ENCODE data around the gene RNF220.

RNF220 gene

DNA sequence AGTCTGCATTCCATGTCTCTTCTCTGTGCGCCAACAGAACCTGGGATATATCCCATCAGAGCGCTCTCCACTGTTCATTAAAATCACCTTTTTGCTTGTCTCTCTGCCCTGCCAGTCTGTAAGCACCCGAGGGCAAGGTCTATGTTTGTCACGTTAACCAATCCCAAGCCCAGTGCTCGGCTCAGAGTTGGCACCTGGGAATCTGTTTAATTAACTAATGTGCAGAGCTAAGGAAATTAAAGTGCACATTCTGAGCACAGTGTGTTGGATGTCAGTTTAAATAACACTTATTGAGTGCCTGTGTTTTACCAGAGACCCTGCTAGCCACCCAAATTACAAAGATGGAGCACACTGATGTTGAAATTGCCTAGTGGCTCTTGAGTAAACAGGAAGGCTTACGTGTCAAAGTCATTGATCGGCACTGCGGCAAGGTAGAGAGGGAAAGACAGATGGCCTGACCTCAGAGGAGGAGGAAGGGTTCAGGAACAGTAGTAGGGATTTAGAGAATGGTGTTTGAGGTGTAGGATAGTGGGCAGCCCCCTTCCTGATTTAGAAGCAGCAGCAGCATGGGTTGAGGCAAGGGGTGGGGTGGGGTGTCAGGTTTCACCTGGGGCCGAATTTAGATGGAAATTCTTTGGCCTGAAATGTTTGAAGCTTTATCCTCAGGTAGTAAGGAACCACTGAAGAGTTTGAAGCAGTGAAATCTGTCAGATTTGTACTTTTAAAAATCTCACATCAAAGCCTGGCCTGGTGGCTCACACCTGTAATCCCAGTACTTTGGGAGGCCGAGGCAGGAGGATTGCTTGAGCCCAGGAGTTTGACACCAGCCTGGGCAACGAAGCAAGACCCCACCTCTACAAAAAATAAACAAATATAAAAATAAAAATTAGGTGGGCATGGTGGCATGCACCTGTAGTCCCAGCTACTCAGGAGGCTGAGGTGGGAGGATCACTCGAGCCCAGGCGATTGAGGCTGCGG, 277.1 kb downstream of the RNF220 start:
- H3K36me3 ChIP-seq (ENCODE audit: control insufficient read depth, insufficient read depth, low read length) = no peaks in the 10 kb centered on the region
- H3K27ac ChIP-seq (ENCODE audit: low read depth, low read length) = no peak overlapping the region
- H3K9ac ChIP-seq (ENCODE audit: low read length) = no peak overlapping the region
- H3K4me1 ChIP-seq (ENCODE audit: control insufficient read depth, insufficient read depth, low read length) = no peaks in the 10 kb centered on the region
- no peak overlapping the region for H3K4me3 ChIP-seq (ENCODE audit: low read length)
- no peaks in the 10 kb centered on the region for H3K27me3 ChIP-seq (ENCODE audit: control insufficient read depth, insufficient read depth, low read length)

DNA sequence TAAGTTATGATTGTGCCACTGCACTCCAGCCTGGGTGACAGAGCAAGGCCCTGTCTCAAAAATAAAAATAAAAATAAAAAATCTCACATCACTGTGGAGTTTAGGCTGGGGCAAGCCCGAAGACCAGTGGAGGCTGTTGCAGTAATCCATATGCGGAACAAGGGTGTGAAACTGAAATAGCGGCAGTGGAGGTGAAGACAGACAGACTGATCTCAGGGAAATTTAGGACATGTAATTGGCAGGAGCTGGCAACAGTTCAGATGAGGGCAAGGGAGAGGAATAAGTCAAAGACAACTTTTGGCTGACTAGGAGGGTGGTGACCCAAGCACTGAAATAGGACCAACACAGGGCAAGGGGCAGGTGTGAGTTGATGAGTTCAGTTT, 277.8 kb downstream of the RNF220 start:
- Histone ChIP-seq H3K27ac (ENCODE audit: low read depth, low read length) (no peak overlapping the region), H3K4me1 (ENCODE audit: control insufficient read depth, insufficient read depth, low read length) (no peaks in the 10 kb centered on the region), H3K27me3 (ENCODE audit: control insufficient read depth, insufficient read depth, low read length) (no peaks in the 10 kb centered on the region), H3K36me3 (ENCODE audit: control insufficient read depth, insufficient read depth, low read length) (no peaks in the 10 kb centered on the region), H3K4me3 (ENCODE audit: low read length) (no peak overlapping the region), H3K9ac (ENCODE audit: low read length) (no peak overlapping the region)

DNA sequence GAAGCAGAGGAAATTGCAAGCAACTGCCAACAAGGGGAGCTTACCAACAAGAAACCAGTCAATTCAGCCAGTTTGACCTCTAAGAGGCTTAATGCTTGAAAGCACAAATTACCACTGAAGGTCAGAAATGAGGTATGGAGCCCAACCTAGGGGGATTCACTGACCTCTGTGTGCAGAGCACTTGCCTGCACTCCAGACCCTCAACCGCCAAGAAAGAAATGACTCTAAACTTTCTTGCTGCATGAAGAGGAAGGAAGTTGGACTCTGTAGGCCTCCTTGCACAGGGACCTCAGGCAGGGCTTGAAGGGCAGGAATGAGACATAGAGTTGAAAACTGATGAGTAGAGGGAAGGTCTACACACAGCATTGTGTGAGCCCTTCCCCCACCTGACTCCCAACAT, 279.5 kb downstream of the RNF220 start:
- no peaks in the 10 kb centered on the region for H3K27me3 ChIP-seq (ENCODE audit: control insufficient read depth, insufficient read depth, low read length)
- H3K9ac ChIP-seq (ENCODE audit: low read length) = no peak overlapping the region
- no peaks in the 10 kb centered on the region for H3K4me1 ChIP-seq (ENCODE audit: control insufficient read depth, insufficient read depth, low read length)
- H3K27ac ChIP-seq (ENCODE audit: low read depth, low read length) = no peak overlapping the region
- H3K4me3 ChIP-seq (ENCODE audit: low read length) = no peak overlapping the region
- H3K36me3 ChIP-seq (ENCODE audit: control insufficient read depth, insufficient read depth, low read length) = no peaks in the 10 kb centered on the region

DNA sequence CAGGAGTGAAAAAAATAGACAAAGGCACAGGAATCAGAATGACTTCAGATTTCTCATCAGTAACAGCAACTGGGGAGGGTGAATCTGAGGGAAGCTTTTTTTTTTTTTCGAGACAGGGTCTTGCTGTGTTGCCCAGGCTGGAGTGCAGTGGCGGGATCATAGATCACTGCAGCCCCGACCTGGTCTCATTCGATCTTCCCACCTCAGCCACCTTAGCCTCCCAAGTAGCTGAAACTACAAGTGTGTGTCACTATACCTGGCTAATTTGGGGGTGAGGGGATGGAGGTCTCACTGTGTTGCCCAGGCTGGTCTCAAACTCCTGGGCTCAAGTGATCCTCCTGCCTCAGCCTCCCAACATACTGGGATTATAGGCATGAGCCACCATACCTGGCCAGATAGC, 280.2 kb downstream of the RNF220 start:
- Histone ChIP-seq H3K27me3 (ENCODE audit: control insufficient read depth, insufficient read depth, low read length) (no peaks in the 10 kb centered on the region), H3K4me3 (ENCODE audit: low read length) (no peak overlapping the region), H3K27ac (ENCODE audit: low read depth, low read length) (no peak overlapping the region), H3K9ac (ENCODE audit: low read length) (no peak overlapping the region), H3K4me1 (ENCODE audit: control insufficient read depth, insufficient read depth, low read length) (no peaks in the 10 kb centered on the region), H3K36me3 (ENCODE audit: control insufficient read depth, insufficient read depth, low read length) (no peaks in the 10 kb centered on the region)

DNA sequence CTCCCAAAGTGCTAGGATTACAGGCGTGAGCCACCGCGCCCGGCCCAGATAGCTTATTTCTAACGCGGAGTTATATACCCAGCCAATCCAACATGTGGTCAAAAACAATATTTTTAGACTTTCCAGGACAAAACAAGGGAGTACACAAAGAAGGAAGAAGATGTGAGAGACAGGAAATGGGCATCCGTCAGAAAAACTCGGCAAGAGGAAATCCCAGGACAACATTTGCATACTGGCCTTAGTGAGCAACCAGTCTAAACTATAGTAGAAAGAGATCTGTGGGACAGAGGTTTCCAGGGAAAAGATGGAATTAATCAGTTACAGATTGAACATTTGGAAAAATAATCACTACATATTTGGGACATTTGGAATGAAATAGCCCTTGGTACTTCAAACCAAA, 280.8 kb downstream of the RNF220 start:
- Histone ChIP-seq H3K27me3 (ENCODE audit: control insufficient read depth, insufficient read depth, low read length) (no peaks in the 10 kb centered on the region), H3K4me1 (ENCODE audit: control insufficient read depth, insufficient read depth, low read length) (no peaks in the 10 kb centered on the region), H3K9ac (ENCODE audit: low read length) (no peak overlapping the region), H3K27ac (ENCODE audit: low read depth, low read length) (no peak overlapping the region), H3K4me3 (ENCODE audit: low read length) (no peak overlapping the region), H3K36me3 (ENCODE audit: control insufficient read depth, insufficient read depth, low read length) (no peaks in the 10 kb centered on the region)

DNA sequence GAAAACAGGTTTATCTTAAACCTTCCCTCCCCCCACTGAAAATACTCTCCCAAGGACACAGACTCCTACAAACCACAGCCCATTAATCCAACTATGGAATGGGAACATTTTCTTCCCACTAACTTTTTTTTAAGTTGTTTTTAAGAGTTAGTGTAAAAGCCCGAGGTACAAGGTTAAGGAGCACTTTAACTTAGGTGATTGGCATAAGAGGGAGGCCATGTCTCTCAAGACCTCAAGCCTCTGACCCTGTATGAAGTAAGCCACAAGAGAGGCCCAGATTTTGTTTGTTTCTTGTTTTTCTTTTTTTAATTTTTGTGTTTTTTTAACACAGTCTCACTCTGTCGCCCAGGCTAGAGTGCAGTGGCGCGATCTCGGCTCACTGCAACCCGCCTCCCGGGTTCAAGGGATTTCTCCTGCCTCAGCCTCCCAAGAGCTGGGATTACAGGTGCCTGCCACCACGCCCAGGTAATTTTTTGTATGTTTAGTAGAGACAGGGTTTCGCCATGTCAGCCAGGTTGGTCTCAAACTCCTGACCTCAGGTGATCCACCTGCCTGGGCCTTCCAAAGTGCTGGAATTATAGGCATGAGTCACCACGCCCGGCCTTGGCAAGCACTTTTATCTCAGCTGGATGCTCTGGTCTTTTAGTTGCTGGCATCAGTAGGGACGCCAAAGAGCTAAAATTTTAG, 283.8 kb downstream of the RNF220 start:
- H3K27ac ChIP-seq (ENCODE audit: low read depth, low read length) = no peak overlapping the region
- H3K9ac ChIP-seq (ENCODE audit: low read length) = no peak overlapping the region
- H3K27me3 ChIP-seq (ENCODE audit: control insufficient read depth, insufficient read depth, low read length) = no peaks in the 10 kb centered on the region
- H3K4me3 ChIP-seq (ENCODE audit: low read length) = no peak overlapping the region
- no peaks in the 10 kb centered on the region for H3K4me1 ChIP-seq (ENCODE audit: control insufficient read depth, insufficient read depth, low read length)
- H3K36me3 ChIP-seq (ENCODE audit: control insufficient read depth, insufficient read depth, low read length) = no peaks in the 10 kb centered on the region

DNA sequence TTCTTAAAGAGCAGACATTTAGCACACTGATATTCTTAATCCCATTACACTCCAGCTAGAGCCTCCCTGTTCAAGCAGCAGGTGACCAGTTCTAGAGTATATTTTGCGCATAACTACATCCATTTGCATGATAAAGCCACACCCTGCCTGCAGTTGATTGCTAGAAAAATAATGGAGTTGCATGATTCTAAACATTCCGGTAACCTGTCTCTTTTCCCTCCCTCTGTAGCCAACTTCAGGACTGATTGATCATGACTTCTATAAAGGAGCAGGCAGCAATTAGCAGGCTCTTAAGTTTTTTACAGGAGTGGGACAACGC, 284.4 kb downstream of the RNF220 start:
- Histone ChIP-seq H3K4me3 (ENCODE audit: low read length) (no peak overlapping the region), H3K27ac (ENCODE audit: low read depth, low read length) (no peak overlapping the region), H3K27me3 (ENCODE audit: control insufficient read depth, insufficient read depth, low read length) (no peaks in the 10 kb centered on the region), H3K9ac (ENCODE audit: low read length) (no peak overlapping the region), H3K36me3 (ENCODE audit: control insufficient read depth, insufficient read depth, low read length) (no peaks in the 10 kb centered on the region), H3K4me1 (ENCODE audit: control insufficient read depth, insufficient read depth, low read length) (no peaks in the 10 kb centered on the region)

DNA sequence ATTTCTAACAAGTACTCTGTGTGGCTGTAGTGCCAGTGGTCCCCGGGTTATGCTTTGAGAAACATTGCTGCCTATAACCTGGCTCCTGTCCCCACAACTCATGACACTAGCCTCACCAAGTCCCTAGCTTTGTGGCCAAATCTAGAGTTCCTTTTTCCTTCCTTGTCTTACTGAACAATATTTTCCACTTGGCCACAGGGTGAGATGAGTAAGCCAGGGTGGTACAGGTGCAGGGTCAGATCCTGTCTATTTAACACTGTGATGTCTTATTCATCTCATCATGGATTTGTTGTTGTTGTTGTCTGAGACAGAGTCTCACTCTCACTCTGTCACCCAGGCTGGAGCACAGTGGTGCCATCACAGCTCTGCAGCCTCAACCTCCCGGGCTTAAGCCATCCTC, 288.1 kb downstream of the RNF220 start:
- Histone ChIP-seq H3K27me3 (ENCODE audit: control insufficient read depth, insufficient read depth, low read length) (no peaks in the 10 kb centered on the region), H3K36me3 (ENCODE audit: control insufficient read depth, insufficient read depth, low read length) (no peaks in the 10 kb centered on the region), H3K4me1 (ENCODE audit: control insufficient read depth, insufficient read depth, low read length) (no peaks in the 10 kb centered on the region), H3K4me3 (ENCODE audit: low read length) (no peak overlapping the region), H3K27ac (ENCODE audit: low read depth, low read length) (no peak overlapping the region), H3K9ac (ENCODE audit: low read length) (no peak overlapping the region)

DNA sequence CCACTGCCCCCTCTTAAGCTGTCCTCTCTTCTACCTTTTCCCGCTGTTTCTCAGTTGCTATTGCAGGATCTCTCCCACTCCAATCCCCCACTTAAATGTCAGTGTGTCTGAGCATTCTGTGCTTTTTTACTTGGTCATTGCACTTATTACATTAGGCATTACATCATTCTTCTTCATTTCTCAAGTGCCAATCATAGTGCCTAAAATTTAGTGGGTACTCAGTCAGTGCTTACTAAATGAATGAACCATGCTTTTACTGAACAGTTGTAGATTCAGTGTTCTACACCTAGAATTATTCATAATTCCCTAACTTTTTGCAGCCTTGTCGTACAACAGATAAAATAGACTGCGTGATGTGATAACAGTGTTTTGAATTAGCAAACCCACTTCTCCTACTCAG, 288.8 kb downstream of the RNF220 start:
- Histone ChIP-seq H3K36me3 (ENCODE audit: control insufficient read depth, insufficient read depth, low read length) (no peaks in the 10 kb centered on the region), H3K9ac (ENCODE audit: low read length) (no peak overlapping the region), H3K4me3 (ENCODE audit: low read length) (no peak overlapping the region), H3K27ac (ENCODE audit: low read depth, low read length) (no peak overlapping the region), H3K27me3 (ENCODE audit: control insufficient read depth, insufficient read depth, low read length) (no peaks in the 10 kb centered on the region), H3K4me1 (ENCODE audit: control insufficient read depth, insufficient read depth, low read length) (no peaks in the 10 kb centered on the region)

DNA sequence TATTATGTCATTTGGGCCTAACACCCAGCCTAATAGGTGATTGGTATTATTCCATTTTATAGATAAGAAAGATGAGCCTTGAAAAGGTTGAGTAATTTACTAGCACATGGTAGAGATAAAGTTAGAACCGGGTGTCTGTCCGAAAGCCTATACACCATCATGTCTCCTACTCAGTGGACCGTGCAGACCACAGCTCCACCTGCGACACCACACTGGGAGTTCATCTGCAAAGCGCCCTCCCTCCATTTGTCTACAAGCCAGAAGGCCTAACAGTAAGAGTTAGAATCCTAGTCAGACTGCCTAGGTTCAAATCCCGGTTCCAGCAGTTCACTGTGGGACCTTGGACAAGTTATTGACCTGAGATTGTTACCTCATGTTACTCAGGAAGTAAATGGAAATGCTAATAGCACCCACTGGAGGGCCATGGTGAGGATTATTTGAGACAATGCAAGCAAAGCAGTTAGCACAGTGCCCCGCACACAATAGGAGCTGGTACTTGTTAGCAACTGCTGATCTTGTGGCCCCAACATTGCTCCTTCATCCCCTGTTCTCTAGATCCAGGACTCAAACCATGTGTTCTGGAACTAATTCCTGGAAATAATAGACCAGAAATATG, 289.9 kb downstream of the RNF220 start:
- Histone ChIP-seq H3K27ac (ENCODE audit: low read depth, low read length) (no peak overlapping the region), H3K4me3 (ENCODE audit: low read length) (no peak overlapping the region), H3K36me3 (ENCODE audit: control insufficient read depth, insufficient read depth, low read length) (no peaks in the 10 kb centered on the region), H3K27me3 (ENCODE audit: control insufficient read depth, insufficient read depth, low read length) (no peaks in the 10 kb centered on the region), H3K4me1 (ENCODE audit: control insufficient read depth, insufficient read depth, low read length) (no peaks in the 10 kb centered on the region), H3K9ac (ENCODE audit: low read length) (no peak overlapping the region)

DNA sequence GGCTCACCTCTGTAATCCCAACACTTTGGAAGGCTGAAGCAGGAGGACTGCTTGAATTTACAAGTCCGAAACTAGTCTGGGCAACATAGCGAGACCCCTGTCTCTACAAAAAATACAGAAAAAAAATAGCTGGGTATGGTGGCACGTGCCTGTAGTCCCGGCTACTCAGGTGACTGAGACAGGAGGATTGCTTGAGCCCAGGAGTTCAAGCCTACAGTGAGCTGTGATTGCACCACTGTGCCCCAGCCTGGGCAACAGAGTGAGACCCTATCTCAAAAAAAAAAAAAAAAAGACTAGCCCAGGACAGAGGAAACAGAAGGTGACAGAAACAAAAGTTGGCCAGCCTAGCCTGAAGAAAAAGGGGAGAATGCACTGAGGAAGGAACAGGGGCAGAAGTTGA, 290.6 kb downstream of the RNF220 start:
- H3K27ac ChIP-seq (ENCODE audit: low read depth, low read length) = no peak overlapping the region
- H3K36me3 ChIP-seq (ENCODE audit: control insufficient read depth, insufficient read depth, low read length) = no peaks in the 10 kb centered on the region
- H3K4me3 ChIP-seq (ENCODE audit: low read length) = no peak overlapping the region
- no peaks in the 10 kb centered on the region for H3K27me3 ChIP-seq (ENCODE audit: control insufficient read depth, insufficient read depth, low read length)
- no peaks in the 10 kb centered on the region for H3K4me1 ChIP-seq (ENCODE audit: control insufficient read depth, insufficient read depth, low read length)
- no peak overlapping the region for H3K9ac ChIP-seq (ENCODE audit: low read length)

DNA sequence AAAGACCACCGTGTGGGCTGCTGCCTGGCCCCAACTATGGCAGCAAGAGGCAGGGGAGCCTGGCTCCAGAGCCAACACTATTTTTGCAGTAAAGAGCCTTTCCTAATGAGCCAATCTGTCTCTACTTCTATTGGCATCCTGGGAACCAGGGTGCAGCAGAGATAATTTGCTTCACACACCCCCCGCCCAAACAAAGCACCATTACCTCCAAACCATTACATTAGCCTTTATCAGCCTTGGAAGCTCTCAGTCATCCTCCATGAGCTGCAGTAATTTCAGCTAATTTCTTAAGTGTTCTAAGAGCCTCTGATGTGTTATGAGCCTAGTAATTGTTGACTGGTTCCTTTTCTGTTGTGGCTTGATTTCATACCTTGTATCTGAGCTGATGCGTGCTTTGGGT, 291.0 kb downstream of the RNF220 start:
- H3K27ac ChIP-seq (ENCODE audit: low read depth, low read length) = no peak overlapping the region
- no peaks in the 10 kb centered on the region for H3K36me3 ChIP-seq (ENCODE audit: control insufficient read depth, insufficient read depth, low read length)
- H3K27me3 ChIP-seq (ENCODE audit: control insufficient read depth, insufficient read depth, low read length) = no peaks in the 10 kb centered on the region
- H3K4me3 ChIP-seq (ENCODE audit: low read length) = no peak overlapping the region
- no peaks in the 10 kb centered on the region for H3K4me1 ChIP-seq (ENCODE audit: control insufficient read depth, insufficient read depth, low read length)
- H3K9ac ChIP-seq (ENCODE audit: low read length) = no peak overlapping the region

All from rectal smooth muscle tissue (tissue), 1 donor.